Activated CD4-positive, alpha-beta T cell treated with anti-CD3 and anti-CD28 coated beads for 36 hours (primary cell): ENCODE measurements around the gene DYSF. TPM values are rescaled to one million over a fixed set of nuclear protein-coding genes. Genes with fewer than 3 reads are reported as not detected.

ENCODE experiments used
- ATAC-seq: fragments of 200-7000 bp; cut with Tn5 transposase; one replicate; pipeline ENCODE4 v1.10.0; 2021; ENCODE audit warnings: mild to moderate bottlenecking, moderate library complexity
- CTCF ChIA-PET: fragments of 350-600 bp; sonication (Branson Sonifier 250); formaldehyde crosslinking; loops from one replicate; lab custom pipeline; 2021; ENCODE audit warnings: antibody characterized with exemption; lab: Charles Lee
- POLR2A ChIA-PET: fragments of 350-600 bp; sonication (Branson Sonifier 250); formaldehyde crosslinking; loops from one replicate; lab custom pipeline; 2021; ENCODE audit warnings: antibody characterized with exemption, inconsistent platforms; lab: Charles Lee
- DNase-seq: peaks from one replicate; pipeline ENCODE4 v3.0.0-alpha.2; 2020
- H3K27ac Mint-ChIP-seq: one replicate; pipeline ENCODE4 v1.8.0; 2021; ENCODE audit warnings: mixed read lengths
- H3K27me3 Mint-ChIP-seq: one replicate; pipeline ENCODE4 v1.8.0; 2021; ENCODE audit warnings: mixed read lengths
- H3K36me3 Mint-ChIP-seq: one replicate; pipeline ENCODE4 v1.8.0; 2021; ENCODE audit warnings: low read depth, mixed read lengths
- H3K4me1 Mint-ChIP-seq: one replicate; pipeline ENCODE4 v1.8.0; 2021; ENCODE audit warnings: mixed read lengths
- H3K4me3 Mint-ChIP-seq: one replicate; pipeline ENCODE4 v1.8.0; 2021; ENCODE audit warnings: mild to moderate bottlenecking, moderate library complexity, mixed read lengths
- H3K9me3 Mint-ChIP-seq: one replicate; pipeline ENCODE4 v1.8.0; 2021; ENCODE audit warnings: low read depth, mixed read lengths
- intact Hi-C, 2 experiments: fragments of 100-400 bp; cut with DNase I in 1 of 2; cut with micrococcal nuclease in 1 of 2; formaldehyde crosslinking; loops; one replicate each; pipeline versions ENCODE4 v1.14.2 to v1.15.1; 2022 to 2024; cut with DNase I, micrococcal nuclease
- total RNA-seq, 2 experiments: library from RNA; stranded (reverse); gene quantifications; one replicate each; pipeline ENCODE4 v1.2.3, GENCODE V29; 2021

Gene DYSF
- total RNA-seq, 2 experiments from 2014 or later, result 0.02 TPM; not detected in 1

DNA sequence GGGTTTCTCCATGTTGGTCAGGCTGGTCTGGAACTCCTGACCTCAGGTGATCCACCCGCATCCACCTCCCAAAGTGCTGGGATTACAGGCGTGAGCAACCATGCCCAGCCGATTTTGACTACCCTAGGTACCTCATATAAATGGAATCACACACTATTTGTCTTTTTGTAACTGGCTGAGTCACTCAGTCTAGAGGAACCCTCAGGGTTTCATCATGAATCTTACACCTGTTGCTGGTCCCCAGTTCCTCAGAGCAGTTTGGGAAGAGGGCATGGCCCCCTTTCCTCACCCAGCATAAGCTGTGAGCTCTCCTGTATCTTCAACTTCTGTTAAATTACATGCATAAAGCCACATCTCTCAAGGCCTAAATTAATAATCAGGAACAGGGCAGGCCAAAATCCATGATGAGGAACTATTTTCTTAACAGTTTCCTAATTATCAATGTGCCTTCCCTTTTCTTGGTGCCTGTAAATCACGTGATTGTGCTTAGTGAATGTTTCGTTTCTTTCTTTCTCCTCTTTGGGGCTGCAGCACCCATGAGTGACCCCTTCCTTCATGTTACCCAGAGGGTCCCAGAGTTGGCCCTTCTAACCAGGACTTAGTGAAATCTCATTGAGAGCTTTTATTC lies 20.9 kb downstream of the DYSF start:
- ATAC-seq (no peak), DNase-seq (no peak)
- H3K9me3 Mint-ChIP-seq, result no peaks in the 10 kb centered on the region
- CTCF ChIA-PET, result no interaction called here
- intact Hi-C loops, result no loop called here
- POLR2A ChIA-PET, result no interaction called here
- no peak overlapping the region for H3K27ac Mint-ChIP-seq
- H3K4me1 Mint-ChIP-seq, result no peaks in the 10 kb centered on the region
- H3K36me3 Mint-ChIP-seq, result no peaks in the 10 kb centered on the region
- no peak overlapping the region for H3K4me3 Mint-ChIP-seq
- peaks cover 7% of the 10 kb centered on the region for H3K27me3 Mint-ChIP-seq

DNA sequence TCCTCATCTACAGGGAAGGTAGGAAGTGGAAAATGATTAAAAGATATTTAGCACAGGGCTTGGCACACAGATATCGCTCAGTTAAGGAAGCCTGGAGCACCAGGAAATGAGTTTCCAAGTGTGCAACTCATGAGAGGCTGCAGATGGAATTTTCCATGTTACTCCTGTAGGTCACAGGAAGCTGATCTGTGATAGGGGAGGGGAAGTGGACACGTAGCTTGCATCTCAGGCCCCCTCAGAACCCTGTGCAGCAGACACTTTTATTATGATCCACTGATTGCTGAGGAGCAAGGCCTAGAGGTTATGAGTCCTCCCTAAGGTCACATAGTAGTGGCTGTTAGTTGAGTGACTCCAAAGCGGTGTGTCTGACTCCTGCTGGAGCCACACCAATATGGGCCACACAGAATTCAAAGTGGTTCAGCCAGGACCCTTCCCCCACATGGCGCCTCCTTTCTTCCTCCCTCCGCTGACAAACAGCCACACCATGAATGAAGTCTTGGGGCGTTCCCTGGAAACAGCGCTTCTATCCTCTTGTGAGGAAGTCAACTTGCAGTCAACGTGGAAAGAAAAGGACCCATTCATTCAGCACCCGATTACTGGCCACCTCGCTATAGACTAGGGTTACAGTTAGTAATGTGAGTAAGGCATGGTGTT lies 21.5 kb downstream of the DYSF start:
- Mint-ChIP-seq H3K36me3 (no peaks in the 10 kb centered on the region), H3K9me3 (no peaks in the 10 kb centered on the region), H3K4me1 (no peaks in the 10 kb centered on the region), H3K27me3 (peaks cover 5% of the 10 kb centered on the region), H3K4me3 (no peak overlapping the region), H3K27ac (no peak overlapping the region)
- ChIA-PET CTCF (no interaction called here), POLR2A (no interaction called here)
- intact Hi-C loops, result no loop called here
- no peak for ATAC-seq
- no peak for DNase-seq

DNA sequence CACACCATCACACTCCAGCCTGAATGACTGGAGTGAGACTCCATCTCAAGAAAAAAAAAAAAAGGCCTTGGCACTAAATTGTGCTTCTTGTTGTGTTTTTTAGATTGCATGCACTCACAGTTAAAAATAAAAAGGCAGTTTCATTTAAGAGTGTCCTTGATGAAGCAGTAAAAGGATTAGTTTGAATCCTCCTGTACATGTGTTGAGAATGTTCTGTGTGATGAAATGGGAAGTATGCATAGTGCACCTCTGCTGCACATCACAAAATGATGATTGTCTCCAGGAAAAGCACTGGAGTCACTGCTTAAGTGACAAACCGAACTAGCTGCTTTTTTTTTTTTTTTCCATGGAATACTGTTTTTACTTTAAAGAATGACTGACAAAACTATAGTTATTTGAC lies 23.1 kb downstream of the DYSF start:
- intact Hi-C loops, result no loop called here
- no peak overlapping the region for H3K4me3 Mint-ChIP-seq
- ATAC-seq (no peak), DNase-seq (no peak)
- H3K36me3 Mint-ChIP-seq, result no peaks in the 10 kb centered on the region
- H3K27ac Mint-ChIP-seq, result no peak overlapping the region
- H3K9me3 Mint-ChIP-seq, result no peaks in the 10 kb centered on the region
- H3K4me1 Mint-ChIP-seq, result no peaks in the 10 kb centered on the region
- H3K27me3 Mint-ChIP-seq, result no peaks in the 10 kb centered on the region
- CTCF ChIA-PET, result interaction anchor here (0.7 kb wide), 1 partner anchor 119 kb away, joined by 3 read pairs; no protein-coding TSS in a partner anchor
- POLR2A ChIA-PET, result no interaction called here

DNA sequence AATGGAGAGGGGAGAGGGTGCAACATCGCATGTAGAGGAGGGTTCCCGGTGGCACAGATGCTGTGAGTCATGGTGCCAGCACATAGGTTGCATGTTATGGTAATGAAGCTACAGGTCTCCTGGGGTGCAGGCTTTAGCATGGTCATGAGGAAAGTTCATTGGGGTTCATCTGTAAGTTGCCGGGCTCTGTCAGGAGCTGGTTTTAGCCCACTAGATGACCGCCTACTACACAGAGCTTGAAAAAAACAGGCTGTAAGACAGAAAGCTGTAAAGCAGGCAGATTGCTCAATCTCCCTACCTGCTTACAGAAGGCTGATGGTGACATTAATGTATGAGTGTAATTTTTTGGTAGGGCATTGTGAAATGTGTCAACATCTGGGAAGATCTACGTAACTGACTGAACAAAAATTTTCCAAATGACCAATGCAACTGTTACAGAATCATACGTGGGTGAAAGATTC lies 23.9 kb downstream of the DYSF start:
- intact Hi-C loops, result no loop called here
- Mint-ChIP-seq H3K4me1 (no peaks in the 10 kb centered on the region), H3K4me3 (no peak overlapping the region), H3K27me3 (no peaks in the 10 kb centered on the region), H3K27ac (no peak overlapping the region), H3K36me3 (no peaks in the 10 kb centered on the region), H3K9me3 (no peaks in the 10 kb centered on the region)
- DNase-seq (no peak), ATAC-seq (no peak)
- CTCF ChIA-PET, result interaction anchor here (0.7 to 0.8 kb wide), 2 partner anchors 15 to 118 kb away, joined by 3 to 4 read pairs; no protein-coding TSS in a partner anchor
- POLR2A ChIA-PET, result interaction anchor here (0.6 kb wide), 1 partner anchor 33 kb away, joined by 3 read pairs; no protein-coding TSS in a partner anchor

DNA sequence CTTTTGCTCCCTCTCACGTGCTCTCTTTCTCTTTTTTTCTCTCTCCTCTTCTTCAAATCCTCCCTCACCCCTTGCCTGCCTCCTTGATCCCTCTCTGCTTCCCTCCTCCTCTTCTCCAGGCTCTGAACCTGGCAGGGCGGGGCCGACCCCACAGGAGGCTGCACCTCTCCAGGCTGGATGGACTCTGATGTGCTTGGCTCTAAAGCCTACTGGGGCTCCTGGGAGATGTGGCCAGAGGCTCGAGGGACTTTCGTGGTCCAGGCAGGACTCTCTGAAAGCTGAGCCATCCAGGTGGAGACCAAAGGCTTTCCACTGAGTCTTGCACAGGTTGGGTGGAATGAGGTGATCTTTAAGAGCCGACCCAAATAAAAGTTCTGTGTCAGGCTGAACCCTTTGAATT lies 25.4 kb downstream of the DYSF start:
- H3K36me3 Mint-ChIP-seq, result no peaks in the 10 kb centered on the region
- no peaks in the 10 kb centered on the region for H3K4me1 Mint-ChIP-seq
- H3K9me3 Mint-ChIP-seq, result no peaks in the 10 kb centered on the region
- CTCF ChIA-PET, result no interaction called here
- POLR2A ChIA-PET, result no interaction called here
- no peak for ATAC-seq
- no peaks in the 10 kb centered on the region for H3K27me3 Mint-ChIP-seq
- intact Hi-C loops, result no loop called here
- H3K4me3 Mint-ChIP-seq, result no peak overlapping the region
- no peak for DNase-seq
- no peak overlapping the region for H3K27ac Mint-ChIP-seq

DNA sequence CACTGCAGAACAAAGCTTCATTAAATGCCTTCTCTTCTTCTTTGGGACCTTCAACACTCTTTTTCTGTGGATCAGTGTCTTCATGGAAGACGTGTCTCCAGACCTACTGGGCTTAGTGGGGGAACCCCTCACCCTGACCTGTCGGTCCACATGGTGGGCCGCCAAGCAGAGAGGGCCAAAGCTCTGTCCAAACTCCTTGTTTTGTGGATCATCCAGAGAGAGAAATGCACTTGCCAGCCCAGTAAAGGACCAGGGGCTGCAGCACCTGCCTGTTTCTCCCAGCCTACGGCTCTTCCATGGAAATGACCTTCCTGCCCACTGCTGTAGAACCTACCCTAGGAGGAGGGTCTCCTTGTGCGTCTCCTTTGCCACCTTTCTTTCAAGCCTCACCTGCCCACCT lies 25.9 kb downstream of the DYSF start:
- Mint-ChIP-seq H3K4me1 (no peaks in the 10 kb centered on the region), H3K27ac (no peak overlapping the region), H3K36me3 (no peaks in the 10 kb centered on the region), H3K9me3 (no peaks in the 10 kb centered on the region), H3K27me3 (no peaks in the 10 kb centered on the region), H3K4me3 (no peak overlapping the region)
- POLR2A ChIA-PET, result no interaction called here
- no peak for ATAC-seq
- DNase-seq, result no peak
- CTCF ChIA-PET, result interaction anchor here (1.1 kb wide), 1 partner anchor 105 kb away, joined by 3 read pairs; no protein-coding TSS in a partner anchor
- intact Hi-C loops, result no loop called here

DNA sequence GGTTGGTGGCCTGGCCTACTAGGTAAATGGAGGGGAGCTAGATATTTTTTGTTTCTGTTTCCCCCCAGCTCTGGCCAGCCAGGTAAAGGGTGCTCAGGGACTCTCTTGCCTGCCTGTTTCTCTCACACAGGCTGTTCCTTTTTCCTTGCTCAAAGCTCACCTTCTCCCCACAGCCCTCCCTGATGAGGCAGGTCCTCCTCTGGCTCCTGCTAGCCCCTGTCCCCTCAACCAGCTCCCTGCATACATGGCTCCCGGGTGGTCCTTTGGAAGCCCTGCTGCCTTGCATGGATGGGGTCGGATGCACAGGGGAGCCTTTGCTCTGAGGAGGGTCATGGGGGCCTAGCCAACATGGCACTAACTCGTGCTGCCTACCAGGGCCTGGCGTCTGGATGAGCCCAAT lies 27.8 kb downstream of the DYSF start:
- Mint-ChIP-seq H3K36me3 (no peaks in the 10 kb centered on the region), H3K27ac (no peak overlapping the region), H3K27me3 (no peaks in the 10 kb centered on the region), H3K4me3 (no peak overlapping the region), H3K4me1 (no peaks in the 10 kb centered on the region), H3K9me3 (no peaks in the 10 kb centered on the region)
- CTCF ChIA-PET, result interaction anchor here (1.3 kb wide), 1 partner anchor 20 kb away, joined by 5 read pairs; no protein-coding TSS in a partner anchor
- POLR2A ChIA-PET, result no interaction called here
- no peak for ATAC-seq
- intact Hi-C loops, result no loop called here
- no peak for DNase-seq

DNA sequence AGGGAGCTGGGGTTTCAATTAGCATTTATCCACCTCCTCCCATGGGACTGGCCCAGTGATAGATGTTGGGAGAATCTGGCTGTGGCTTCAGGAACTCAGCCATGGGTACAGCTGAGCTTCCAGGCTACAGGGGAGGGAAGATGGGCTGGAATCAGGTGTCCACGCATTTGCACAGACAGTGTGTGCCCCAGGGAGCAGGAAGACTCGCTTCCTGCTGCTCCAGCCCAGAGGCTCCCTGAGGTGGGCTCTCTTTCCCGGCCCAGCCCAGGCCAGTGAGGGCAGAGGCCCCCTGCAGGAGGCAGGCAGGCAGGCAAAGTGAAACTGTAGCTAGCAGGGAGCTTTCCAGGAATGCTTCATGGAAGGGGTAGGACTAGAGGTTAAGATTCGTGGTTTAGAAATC lies 28.7 kb downstream of the DYSF start:
- ChIA-PET CTCF (interaction anchor here (1.3 kb wide), 1 partner anchor 21 kb away, joined by 5 read pairs; no protein-coding TSS in a partner anchor), POLR2A (no interaction called here)
- no peak overlapping the region for H3K27ac Mint-ChIP-seq
- no peak for DNase-seq
- intact Hi-C loops, result no loop called here
- H3K36me3 Mint-ChIP-seq, result no peaks in the 10 kb centered on the region
- no peaks in the 10 kb centered on the region for H3K4me1 Mint-ChIP-seq
- no peak overlapping the region for H3K4me3 Mint-ChIP-seq
- H3K27me3 Mint-ChIP-seq, result no peaks in the 10 kb centered on the region
- no peaks in the 10 kb centered on the region for H3K9me3 Mint-ChIP-seq
- ATAC-seq, result no peak

DNA sequence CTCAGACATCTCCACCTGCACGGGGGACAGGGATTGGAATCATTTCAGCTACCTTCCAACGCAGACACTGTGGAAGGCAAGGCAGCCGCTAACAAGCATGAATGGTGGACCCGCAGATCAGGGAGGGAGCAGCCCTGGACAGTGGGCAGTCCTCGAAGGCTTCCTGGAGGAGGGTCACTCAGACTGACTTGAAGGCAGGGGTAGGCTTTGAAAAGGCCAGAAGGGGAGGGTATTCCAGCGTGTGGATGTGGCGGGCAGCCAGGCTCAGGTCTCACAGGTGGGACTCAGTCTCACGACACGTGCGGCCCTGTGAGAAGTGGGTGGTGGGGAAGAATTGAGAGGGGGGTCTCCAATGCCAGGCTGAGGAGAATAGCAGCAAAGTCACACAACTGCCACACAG lies 29.9 kb downstream of the DYSF start:
- H3K4me3 Mint-ChIP-seq, result no peak overlapping the region
- H3K9me3 Mint-ChIP-seq, result no peaks in the 10 kb centered on the region

DNA sequence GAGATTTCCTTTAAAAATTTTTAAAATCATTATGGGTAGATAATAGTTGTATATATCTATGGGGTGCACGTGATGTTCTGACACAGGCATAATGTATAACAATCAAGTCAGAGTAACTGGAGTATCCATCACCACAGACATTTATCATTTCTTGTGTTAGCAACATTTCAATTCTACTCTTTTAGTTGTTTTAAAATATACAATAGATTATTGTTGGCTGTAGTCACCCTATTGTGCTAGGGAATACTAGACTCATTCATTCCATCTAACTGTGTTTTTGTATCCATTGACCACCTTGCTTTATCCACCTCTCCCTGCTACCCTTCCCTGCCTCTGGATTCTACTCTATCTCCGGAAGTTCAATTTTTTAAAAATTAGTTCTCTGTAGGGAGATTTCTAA lies 31.0 kb downstream of the DYSF start:
- Mint-ChIP-seq H3K27ac (no peak overlapping the region), H3K36me3 (no peaks in the 10 kb centered on the region), H3K4me3 (no peak overlapping the region), H3K4me1 (no peaks in the 10 kb centered on the region), H3K9me3 (no peaks in the 10 kb centered on the region), H3K27me3 (no peaks in the 10 kb centered on the region)
- intact Hi-C loops, result no loop called here
- CTCF ChIA-PET, result interaction anchor here (0.5 kb wide), 1 partner anchor 434 kb away, joined by 3 read pairs; no protein-coding TSS in a partner anchor
- no peak for ATAC-seq
- DNase-seq, result no peak
- POLR2A ChIA-PET, result no interaction called here

More for the DNA sequence above, 29.9 kb downstream of the DYSF start:
- ATAC-seq, result no peak
- intact Hi-C loops, result no loop called here
- H3K27ac Mint-ChIP-seq, result no peak overlapping the region
- H3K4me1 Mint-ChIP-seq, result no peaks in the 10 kb centered on the region
- no peaks in the 10 kb centered on the region for H3K27me3 Mint-ChIP-seq
- no peaks in the 10 kb centered on the region for H3K36me3 Mint-ChIP-seq
- DNase-seq, result no peak
- ChIA-PET POLR2A (no interaction called here), CTCF (no interaction called here)

DNA sequence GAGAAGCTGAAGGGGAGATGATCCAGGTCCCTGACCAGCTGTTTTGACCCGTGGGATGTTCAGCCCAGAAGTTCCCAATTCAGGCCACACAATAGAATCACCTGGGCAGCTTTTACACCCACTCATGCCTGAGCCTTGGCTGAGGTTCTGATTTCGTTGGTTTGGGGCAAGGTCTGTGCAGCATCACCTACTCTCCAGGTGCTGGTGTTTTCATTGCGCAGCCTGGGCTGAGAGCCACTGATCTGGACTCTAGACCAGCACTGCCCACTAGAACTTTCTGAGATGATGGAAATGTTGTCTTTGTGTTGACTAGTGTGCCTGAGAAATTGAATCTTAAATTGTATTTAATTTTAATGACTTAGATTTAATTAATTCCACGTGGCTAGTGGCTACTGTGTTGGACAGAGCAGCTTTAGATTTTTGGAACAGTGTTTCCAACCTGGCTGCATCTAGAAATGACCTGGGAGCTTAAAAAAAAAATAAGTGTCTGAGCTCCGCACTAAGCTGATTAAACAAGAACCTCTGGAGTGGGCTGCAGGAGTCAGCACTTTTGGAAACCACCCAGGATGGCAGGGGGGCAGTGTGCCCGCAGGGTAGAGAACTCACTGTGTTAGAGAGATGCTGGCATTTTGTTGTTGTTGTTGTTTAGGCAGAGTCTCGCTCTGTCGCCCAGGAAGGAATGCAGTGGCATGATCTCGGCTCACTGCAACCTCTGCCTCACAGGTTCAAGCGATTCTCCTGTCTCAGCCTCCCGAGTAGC lies 33.7 kb downstream of the DYSF start:
- Mint-ChIP-seq H3K4me3 (no peak overlapping the region), H3K9me3 (no peaks in the 10 kb centered on the region), H3K36me3 (no peaks in the 10 kb centered on the region), H3K4me1 (no peaks in the 10 kb centered on the region), H3K27me3 (peaks cover 3% of the 10 kb centered on the region), H3K27ac (no peak overlapping the region)
- DNase-seq (no peak), ATAC-seq (no peak)
- intact Hi-C loops, result no loop called here
- POLR2A ChIA-PET, result no interaction called here
- CTCF ChIA-PET, result interaction anchor here (0.6 to 1.0 kb wide), 2 partner anchors 188 to 1809 kb away, joined by 3 read pairs; no protein-coding TSS in a partner anchor
